D721Med (cell line): Measurements from ENCODE around the gene CRISP1.

Experiments
- DNase-seq: peaks from one replicate; pipeline ENCODE4 v3.0.0; 2011; ENCODE audit warnings: low spot score; ENCODE audit not compliant: insufficient read length
- FAIRE-seq: peaks from 2 replicates; lab custom pipeline; 2011; peaks lifted over from hg19 to GRCh38; lab: Jason Lieb, UNC
- TF ChIP-seq, protein P1 (sequence below): IDR thresholded peaks from 2 replicates; pipeline ENCODE4 v1.5.1; 2012; ENCODE audit warnings: mild to moderate bottlenecking, control low read depth; ENCODE audit not compliant: insufficient read depth; ENCODE audit errors: missing control alignments

CRISP1 gene

DNA sequence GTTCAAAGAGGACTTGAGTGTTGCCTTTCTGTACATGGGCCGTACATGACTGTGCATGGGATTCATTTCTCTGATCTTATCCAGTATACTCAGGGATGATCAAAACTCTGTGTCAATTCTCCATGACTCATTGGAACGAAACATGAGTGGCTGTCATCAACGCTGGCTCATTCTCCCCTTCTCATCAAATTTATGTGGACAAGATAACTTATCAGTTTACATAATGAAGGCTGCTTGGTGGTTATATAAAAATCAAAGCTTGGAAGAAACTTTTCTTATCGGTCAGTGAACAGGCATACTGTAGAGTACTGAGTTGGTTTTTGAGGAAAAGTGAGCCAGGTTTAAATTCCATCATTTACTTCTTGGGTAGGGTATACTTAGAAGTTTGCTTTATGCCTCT lies 24.9 kb downstream of the CRISP1 start:
- FAIRE-seq: no peak
- TF ChIP-seq, protein P1, sequence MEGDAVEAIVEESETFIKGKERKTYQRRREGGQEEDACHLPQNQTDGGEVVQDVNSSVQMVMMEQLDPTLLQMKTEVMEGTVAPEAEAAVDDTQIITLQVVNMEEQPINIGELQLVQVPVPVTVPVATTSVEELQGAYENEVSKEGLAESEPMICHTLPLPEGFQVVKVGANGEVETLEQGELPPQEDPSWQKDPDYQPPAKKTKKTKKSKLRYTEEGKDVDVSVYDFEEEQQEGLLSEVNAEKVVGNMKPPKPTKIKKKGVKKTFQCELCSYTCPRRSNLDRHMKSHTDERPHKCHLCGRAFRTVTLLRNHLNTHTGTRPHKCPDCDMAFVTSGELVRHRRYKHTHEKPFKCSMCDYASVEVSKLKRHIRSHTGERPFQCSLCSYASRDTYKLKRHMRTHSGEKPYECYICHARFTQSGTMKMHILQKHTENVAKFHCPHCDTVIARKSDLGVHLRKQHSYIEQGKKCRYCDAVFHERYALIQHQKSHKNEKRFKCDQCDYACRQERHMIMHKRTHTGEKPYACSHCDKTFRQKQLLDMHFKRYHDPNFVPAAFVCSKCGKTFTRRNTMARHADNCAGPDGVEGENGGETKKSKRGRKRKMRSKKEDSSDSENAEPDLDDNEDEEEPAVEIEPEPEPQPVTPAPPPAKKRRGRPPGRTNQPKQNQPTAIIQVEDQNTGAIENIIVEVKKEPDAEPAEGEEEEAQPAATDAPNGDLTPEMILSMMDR: no peak
- no peak for DNase-seq

DNA sequence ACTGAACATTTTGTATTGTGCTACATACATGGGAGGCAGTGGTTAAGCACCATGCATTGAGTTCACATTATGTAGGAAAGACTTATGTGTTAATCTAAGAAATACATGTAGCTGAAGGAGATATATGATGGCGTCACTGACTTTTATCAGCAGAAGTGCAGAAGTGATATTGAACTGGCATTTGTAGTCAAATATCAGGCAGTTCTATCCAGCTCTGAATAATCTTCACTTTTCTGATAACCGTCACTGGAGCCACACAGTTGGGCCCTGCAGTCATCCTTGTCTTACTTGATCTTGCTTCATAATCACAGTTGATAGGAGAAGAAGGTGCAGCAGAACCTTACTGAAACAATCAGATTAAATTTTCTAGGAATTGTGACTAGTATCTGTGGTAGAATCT lies 26.4 kb downstream of the CRISP1 start:
- FAIRE-seq (peak; percentile 35), DNase-seq (no peak)
- TF ChIP-seq, protein P1: no peak

DNA sequence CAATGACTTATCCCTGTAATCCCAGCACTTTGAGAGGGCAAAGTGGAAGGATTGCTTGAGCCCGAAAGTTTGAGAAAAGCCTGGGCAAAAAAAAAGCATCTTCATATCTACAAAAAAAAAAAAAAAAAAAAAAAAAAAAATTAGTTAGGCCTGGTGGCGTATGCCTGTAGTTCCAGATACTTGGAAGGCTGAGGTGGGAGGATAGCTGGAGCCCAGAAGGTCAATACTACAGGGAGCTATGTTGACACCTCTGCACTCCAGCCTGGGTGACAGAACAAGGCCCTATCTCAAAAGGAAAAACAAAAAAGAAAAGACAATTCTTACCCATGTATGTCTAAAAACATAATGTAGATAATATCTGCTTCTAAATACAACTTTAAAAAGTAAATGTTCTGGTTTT lies 27.2 kb downstream of the CRISP1 start:
- TF ChIP-seq, protein P1: no peak
- FAIRE-seq (no peak), DNase-seq (no peak)

DNA sequence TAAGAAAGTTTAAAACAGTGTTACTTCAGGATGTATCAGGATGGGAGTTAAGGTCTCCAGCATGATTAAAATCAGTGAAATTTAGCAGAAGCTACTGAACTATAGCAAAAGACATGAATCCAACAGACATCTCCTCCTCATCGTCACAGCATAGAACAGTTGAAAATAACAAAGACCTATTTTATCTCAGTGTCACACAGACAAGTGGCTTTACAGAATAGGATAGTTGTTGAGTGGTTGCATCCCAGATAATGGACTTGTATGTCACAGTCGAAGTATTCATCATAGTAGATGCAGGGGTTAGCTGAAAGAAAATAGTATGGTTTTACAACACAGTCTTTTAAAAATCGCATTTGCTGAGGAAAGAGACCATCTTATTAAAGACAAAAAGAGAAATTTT lies 31.2 kb downstream of the CRISP1 start:
- no peak for FAIRE-seq
- no peak for DNase-seq
- TF ChIP-seq, protein P1: no peak

DNA sequence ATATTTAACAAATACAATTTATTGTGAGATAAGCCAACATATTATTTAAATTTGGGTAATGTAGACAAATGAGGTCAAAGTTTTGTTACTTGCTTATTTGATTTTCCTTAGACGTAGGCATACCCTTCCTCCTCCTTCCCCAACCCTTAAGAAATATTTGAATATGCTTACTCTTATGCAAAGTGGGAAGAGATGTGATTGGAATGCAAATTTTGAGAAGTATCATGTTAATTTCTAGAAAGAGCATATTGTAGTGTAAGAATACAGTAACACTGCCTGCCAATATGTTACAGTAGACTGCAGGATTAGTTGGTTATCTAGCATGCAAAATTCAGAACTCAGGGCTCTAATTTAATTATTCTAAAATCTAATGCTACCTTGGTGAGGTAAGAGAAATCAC lies 32.9 kb downstream of the CRISP1 start:
- TF ChIP-seq, protein P1: no peak
- DNase-seq: no peak
- no peak for FAIRE-seq

DNA sequence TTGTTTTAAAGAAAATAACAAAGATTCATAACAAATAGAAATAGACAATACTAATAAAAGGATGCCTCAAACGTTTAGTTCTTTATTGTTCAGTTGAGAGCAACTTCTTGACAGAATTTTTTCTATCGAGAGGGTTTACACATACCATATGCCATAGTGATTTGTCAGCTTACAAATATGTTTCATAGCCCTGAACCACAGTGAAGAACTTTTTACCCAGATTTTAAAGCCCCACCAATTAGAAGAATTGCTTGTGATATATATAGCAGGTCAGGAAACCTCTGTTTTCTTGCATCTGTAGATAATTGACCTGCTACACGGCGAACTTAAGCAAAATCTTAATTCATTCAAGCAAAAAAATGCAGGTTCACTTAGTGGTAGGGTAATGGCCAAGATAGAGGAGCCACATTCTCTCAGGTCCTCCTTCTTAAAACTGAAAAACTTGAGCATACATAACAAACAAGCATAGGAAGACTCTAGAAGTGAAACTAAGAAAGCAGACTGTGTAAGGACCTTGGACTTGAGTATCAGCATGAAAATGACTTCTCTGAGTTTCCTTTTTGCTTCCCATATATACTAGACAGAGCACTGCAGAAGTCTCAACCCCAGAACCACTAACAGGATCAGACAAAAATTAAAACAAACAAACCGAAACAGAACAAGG lies 39.5 kb downstream of the CRISP1 start:
- DNase-seq (no peak), FAIRE-seq (no peak)
- TF ChIP-seq, protein P1: no peak

DNA sequence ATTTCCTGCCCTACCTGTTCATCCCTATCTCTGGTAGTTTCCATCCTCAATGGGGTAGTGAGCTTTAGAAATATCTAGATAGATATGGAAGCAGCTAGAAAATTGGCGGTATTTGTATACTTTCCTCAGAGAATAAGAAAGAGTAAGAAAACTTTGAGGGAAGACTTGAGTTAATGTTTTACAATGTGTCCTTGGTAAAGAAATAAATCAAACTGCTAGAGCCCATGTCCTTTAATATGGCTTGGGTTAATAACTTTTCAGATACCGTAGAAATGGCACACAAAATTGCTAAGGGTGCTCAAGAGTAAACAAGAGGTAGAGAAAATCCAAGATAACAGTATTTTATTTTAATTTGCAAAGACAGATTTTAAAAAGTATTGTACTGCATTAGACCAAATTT lies 51.2 kb downstream of the CRISP1 start:
- DNase-seq (no peak), FAIRE-seq (no peak)
- TF ChIP-seq, protein P1: no peak
